Measurements from ENCODE around the gene GSG1L.

- TF ChIP-seq RAD21 (IDR thresholded peaks at IDR 0.05): no peak
- TF ChIP-seq TAF1 (conservative IDR thresholded peaks at IDR 0.05): no peak
- TF ChIP-seq FOXA1 (IDR thresholded peaks at IDR 0.05): no peak
- TF ChIP-seq CTCF (IDR thresholded peaks at IDR 0.05; ENCODE audit: low read depth, low read length, missing input control): no peak
- TF ChIP-seq YY1 (IDR thresholded peaks at IDR 0.05): no peak
- no peak for TF ChIP-seq JUND (IDR thresholded peaks at IDR 0.05)
- no peak for TF ChIP-seq ZBTB33 (IDR thresholded peaks at IDR 0.05)
- TF ChIP-seq SP1 (IDR thresholded peaks at IDR 0.05): no peak
Measured at GRCh38 chr16:28104404-28104803, 40.9 kb upstream of the GSG1L start.
